ENCODE results near the gene SLC24A3.

The SLC24A3 gene

DNA sequence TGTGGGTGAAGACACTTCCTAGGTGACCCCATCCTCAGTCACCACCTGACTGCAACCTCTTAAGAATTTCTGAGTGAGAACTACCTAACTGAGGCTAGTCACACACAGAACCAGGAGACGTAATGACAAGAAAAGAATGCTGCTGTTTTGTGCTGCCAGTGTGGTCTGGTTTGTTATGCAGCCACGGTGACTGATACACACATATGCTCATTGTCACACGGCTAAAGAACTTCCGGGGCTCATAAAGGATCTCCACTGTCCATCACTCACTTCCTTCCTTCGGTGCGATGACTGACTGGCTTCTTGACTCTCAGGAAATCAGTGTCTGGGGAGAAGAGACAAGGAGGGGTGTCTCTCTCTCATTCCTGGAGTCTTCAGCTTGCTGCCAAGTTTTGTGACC is 88.0 kb downstream of the SLC24A3 start:
- no peaks in the 10 kb centered on the region for H3K27me3 ChIP-seq (ENCODE audit: control insufficient read depth, insufficient read depth, low read length)
- no peaks in the 10 kb centered on the region for H3K4me1 ChIP-seq (ENCODE audit: control insufficient read depth, insufficient read depth, low read length)
- H3K9me3 ChIP-seq (ENCODE audit: control insufficient read depth, low read length): no peaks in the 10 kb centered on the region
- H3K4me3 ChIP-seq (ENCODE audit: low read length): no peak overlapping the region
- no peak overlapping the region for H3K9ac ChIP-seq (ENCODE audit: low read length)
- H3K36me3 ChIP-seq (ENCODE audit: control insufficient read depth, insufficient read depth, low read length): no peaks in the 10 kb centered on the region

DNA sequence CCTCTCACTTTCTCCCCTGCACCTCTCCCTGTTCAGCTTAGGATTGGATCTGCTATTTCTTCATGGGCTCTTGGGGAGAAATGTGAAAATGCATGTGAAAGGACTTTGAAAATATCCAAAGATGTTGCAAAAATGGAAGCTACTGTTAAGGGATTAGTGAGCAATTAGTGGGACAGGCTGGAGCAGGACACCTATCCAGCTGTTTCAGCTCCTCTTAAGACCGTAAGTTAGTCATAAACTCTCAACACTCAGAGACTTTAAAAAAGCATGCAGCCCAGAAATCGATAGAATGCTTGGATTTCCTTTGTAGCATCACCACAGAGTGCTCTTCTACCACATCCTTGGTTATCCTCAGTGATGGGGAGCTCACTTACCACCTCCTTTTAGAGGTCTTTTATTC is 88.7 kb downstream of the SLC24A3 start:
- H3K9ac ChIP-seq (ENCODE audit: low read length): no peak overlapping the region
- H3K4me1 ChIP-seq (ENCODE audit: control insufficient read depth, insufficient read depth, low read length): no peaks in the 10 kb centered on the region
- no peaks in the 10 kb centered on the region for H3K9me3 ChIP-seq (ENCODE audit: control insufficient read depth, low read length)
- H3K36me3 ChIP-seq (ENCODE audit: control insufficient read depth, insufficient read depth, low read length): no peaks in the 10 kb centered on the region
- H3K4me3 ChIP-seq (ENCODE audit: low read length): no peak overlapping the region
- no peaks in the 10 kb centered on the region for H3K27me3 ChIP-seq (ENCODE audit: control insufficient read depth, insufficient read depth, low read length)

DNA sequence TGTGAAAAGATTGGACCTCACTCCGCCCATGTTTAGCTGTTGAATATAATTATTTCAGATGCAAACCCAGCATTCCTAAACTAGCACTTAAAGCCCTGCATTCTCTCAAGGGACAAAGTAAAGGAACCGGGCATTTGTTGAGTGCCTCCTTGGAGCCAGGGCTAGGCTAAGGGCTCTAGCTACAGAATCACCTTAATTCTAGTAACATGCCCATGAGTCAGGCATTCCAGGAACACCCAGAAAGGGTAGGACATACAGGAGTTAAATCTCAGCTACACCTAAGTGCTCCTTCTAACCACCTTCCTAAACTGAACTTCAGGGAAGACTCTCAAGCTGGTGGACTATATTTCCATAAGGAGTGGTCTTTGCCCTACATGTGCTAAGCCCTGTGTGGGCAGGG is 89.4 kb downstream of the SLC24A3 start:
- Histone ChIP-seq H3K27me3 (ENCODE audit: control insufficient read depth, insufficient read depth, low read length) (no peaks in the 10 kb centered on the region), H3K9me3 (ENCODE audit: control insufficient read depth, low read length) (no peaks in the 10 kb centered on the region), H3K4me1 (ENCODE audit: control insufficient read depth, insufficient read depth, low read length) (no peaks in the 10 kb centered on the region), H3K36me3 (ENCODE audit: control insufficient read depth, insufficient read depth, low read length) (no peaks in the 10 kb centered on the region), H3K4me3 (ENCODE audit: low read length) (no peak overlapping the region), H3K9ac (ENCODE audit: low read length) (no peak overlapping the region)

DNA sequence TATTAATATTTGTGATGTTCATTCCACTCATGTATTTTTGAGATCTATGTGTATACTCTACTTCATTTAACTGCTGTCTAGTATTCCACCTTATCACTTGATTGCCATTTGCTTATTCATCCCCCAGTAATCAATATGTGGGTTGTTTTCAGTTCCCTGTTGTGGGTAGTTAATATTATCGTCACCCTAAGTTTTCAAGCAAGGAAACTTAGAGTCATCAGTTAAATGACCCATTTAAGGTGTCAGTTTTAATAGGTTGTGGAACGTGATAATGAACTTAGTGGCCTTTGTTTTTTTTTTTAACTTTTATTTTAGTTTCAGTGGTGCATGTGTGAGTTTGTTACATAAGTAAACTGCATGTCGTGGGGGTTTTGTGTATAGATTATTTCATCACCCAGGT is 90.3 kb downstream of the SLC24A3 start:
- Histone ChIP-seq H3K4me1 (ENCODE audit: control insufficient read depth, insufficient read depth, low read length) (no peaks in the 10 kb centered on the region), H3K9ac (ENCODE audit: low read length) (no peak overlapping the region), H3K36me3 (ENCODE audit: control insufficient read depth, insufficient read depth, low read length) (no peaks in the 10 kb centered on the region), H3K9me3 (ENCODE audit: control insufficient read depth, low read length) (no peaks in the 10 kb centered on the region), H3K27me3 (ENCODE audit: control insufficient read depth, insufficient read depth, low read length) (no peaks in the 10 kb centered on the region), H3K4me3 (ENCODE audit: low read length) (no peak overlapping the region)

DNA sequence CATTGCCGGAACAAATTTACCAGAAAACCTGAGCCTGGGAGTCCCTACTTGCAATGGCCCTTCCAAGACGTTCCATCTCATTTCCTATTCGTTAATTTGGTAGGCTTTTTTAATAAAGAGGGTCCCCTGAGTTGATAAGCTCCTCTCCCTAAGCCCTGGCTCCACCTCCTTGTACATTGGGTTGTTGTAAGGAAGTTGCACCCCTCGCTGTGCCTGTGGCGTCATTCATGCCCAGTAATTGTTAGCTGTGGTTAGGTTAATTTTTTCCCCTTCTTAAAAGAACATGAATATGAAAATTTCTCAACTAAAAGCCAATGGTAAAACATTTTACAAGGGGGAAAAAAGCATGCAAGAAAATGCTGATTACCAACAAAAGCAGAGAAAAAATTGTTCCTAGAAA is 91.9 kb downstream of the SLC24A3 start:
- Histone ChIP-seq H3K4me1 (ENCODE audit: control insufficient read depth, insufficient read depth, low read length) (no peaks in the 10 kb centered on the region), H3K9me3 (ENCODE audit: control insufficient read depth, low read length) (no peaks in the 10 kb centered on the region), H3K9ac (ENCODE audit: low read length) (no peak overlapping the region), H3K27me3 (ENCODE audit: control insufficient read depth, insufficient read depth, low read length) (no peaks in the 10 kb centered on the region), H3K36me3 (ENCODE audit: control insufficient read depth, insufficient read depth, low read length) (no peaks in the 10 kb centered on the region), H3K4me3 (ENCODE audit: low read length) (no peak overlapping the region)

DNA sequence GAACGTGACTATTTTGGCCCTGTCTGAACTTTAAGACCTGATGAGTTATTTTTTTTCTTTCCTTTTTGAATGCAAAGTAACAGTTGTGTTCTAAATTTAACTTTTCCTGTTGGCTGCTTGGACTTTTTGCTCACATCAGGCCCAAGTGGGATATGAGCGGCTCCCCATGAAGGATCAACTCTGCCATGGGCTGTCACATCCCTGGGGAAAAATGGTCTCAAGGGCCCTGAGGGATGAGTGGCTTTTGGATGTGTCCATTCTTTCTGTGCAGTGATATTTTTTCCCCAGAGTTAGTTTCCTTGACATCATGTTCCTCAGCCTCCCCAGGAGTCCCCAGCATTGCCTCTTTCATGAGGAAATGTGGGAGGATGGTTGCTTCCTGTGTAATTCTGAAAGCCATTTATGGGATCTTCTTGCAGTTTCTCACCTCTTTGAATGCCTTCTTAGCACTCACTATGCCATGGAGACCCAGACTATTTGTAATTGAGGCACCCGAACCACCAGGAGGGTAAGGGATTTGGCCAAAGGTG is 92.5 kb downstream of the SLC24A3 start:
- Histone ChIP-seq H3K9me3 (ENCODE audit: control insufficient read depth, low read length) (no peaks in the 10 kb centered on the region), H3K4me3 (ENCODE audit: low read length) (no peak overlapping the region)

DNA sequence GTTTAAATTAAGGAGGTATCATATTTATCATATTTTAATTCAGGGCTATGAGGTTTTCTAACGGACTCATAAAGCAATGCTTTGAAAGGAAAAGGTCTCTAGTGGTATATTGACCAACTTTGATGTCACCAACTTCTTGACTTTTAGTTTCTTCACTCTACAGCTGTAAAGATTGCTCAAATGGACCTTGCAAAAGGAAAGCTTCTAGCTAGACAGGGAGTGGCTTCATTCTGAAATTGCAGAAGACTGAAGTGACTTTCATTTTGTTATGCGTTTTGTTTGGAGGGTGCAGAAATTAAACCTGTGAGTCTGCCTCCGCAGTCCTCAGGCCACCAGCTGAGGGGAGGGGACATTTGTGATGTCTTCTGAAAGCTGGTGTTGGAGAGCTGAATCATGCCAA is 95.7 kb downstream of the SLC24A3 start:
- Histone ChIP-seq H3K9me3 (ENCODE audit: control insufficient read depth, low read length) (no peaks in the 10 kb centered on the region), H3K36me3 (ENCODE audit: control insufficient read depth, insufficient read depth, low read length) (no peaks in the 10 kb centered on the region), H3K9ac (ENCODE audit: low read length) (no peak overlapping the region), H3K27me3 (ENCODE audit: control insufficient read depth, insufficient read depth, low read length) (no peaks in the 10 kb centered on the region), H3K4me1 (ENCODE audit: control insufficient read depth, insufficient read depth, low read length) (no peaks in the 10 kb centered on the region), H3K4me3 (ENCODE audit: low read length) (no peak overlapping the region)

More for the DNA sequence above, 92.5 kb downstream of the SLC24A3 start:
- no peak overlapping the region for H3K9ac ChIP-seq (ENCODE audit: low read length)
- H3K27me3 ChIP-seq (ENCODE audit: control insufficient read depth, insufficient read depth, low read length): no peaks in the 10 kb centered on the region
- H3K4me1 ChIP-seq (ENCODE audit: control insufficient read depth, insufficient read depth, low read length): no peaks in the 10 kb centered on the region
- H3K36me3 ChIP-seq (ENCODE audit: control insufficient read depth, insufficient read depth, low read length): no peaks in the 10 kb centered on the region

DNA sequence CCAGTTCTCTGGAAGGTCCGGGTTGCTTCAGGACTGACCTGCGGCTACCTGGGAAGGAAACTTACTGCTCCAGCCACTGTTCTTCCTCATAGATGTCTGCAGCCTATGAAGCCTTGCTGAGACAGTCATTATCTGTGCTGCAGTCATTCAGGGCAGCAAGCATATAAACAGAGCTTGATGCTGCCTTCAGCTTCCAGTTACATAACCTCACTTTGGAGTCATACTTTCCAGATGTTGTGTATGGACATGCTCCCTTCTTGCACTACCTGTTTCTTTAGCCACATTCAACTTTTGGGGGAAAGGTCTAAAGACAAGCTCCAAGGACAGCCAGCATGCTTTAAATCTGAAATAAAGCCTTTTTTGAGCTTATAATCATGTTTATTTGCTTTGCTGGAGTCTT is 98.1 kb downstream of the SLC24A3 start:
- no peak overlapping the region for H3K4me3 ChIP-seq (ENCODE audit: low read length)
- no peaks in the 10 kb centered on the region for H3K9me3 ChIP-seq (ENCODE audit: control insufficient read depth, low read length)
- H3K27me3 ChIP-seq (ENCODE audit: control insufficient read depth, insufficient read depth, low read length): no peaks in the 10 kb centered on the region
- H3K9ac ChIP-seq (ENCODE audit: low read length): no peak overlapping the region
- H3K36me3 ChIP-seq (ENCODE audit: control insufficient read depth, insufficient read depth, low read length): no peaks in the 10 kb centered on the region
- H3K4me1 ChIP-seq (ENCODE audit: control insufficient read depth, insufficient read depth, low read length): no peaks in the 10 kb centered on the region

DNA sequence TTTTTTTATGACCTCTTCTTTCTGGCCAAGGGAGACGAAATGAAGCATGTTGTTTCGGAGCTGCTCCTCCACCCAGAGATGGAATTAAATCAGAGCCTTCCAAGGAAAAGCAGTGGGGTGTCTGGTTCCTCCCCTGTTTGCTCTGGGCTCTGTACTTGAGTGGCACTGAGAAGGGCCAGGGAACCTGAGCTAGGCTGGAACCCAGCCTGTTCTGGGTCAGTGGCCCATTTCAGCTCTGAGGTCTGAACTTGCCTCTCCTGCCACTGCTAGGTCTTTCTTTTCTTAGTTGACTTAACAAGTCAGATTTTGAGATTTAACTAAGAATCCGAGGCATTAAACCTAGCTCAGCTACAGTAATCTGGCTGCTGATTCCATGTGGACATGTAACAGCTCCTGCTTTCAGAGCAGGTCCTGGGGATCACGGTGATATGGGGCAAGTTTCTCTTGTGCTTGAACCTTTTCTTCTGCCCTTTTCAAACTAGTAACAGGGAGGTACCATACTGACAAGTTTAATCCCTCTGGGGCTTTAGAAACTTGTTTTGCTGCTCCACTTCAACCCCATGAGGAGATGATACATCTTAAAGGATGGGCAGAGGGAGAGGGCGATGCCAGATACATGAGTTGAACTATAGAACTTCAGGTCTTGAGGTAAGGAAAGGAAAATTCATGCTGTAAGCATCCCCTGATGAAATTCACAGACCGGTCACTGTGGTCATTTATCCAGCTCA is 101.1 kb downstream of the SLC24A3 start:
- Histone ChIP-seq H3K9me3 (ENCODE audit: control insufficient read depth, low read length) (no peaks in the 10 kb centered on the region), H3K36me3 (ENCODE audit: control insufficient read depth, insufficient read depth, low read length) (no peaks in the 10 kb centered on the region), H3K27me3 (ENCODE audit: control insufficient read depth, insufficient read depth, low read length) (no peaks in the 10 kb centered on the region), H3K4me1 (ENCODE audit: control insufficient read depth, insufficient read depth, low read length) (no peaks in the 10 kb centered on the region), H3K4me3 (ENCODE audit: low read length) (no peak overlapping the region), H3K9ac (ENCODE audit: low read length) (no peak overlapping the region)

DNA sequence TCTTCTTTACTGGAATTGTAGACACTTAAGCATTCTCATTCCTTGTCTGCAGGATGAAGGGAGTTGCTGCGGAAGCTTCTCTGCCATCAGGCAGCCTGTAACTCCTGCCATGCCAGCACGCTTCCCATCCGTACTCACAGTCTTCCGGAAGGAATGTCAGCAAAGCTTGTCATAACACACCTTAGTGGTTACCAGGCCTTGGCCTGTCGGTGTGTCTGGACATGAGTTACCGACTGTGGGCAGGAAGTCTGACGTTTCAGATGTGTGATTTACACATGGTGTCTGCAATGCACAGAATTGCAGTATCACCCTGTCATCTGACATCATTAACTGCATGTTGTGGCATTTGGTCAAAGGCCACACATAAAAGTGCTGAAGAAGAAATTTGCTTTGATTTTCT is 102.2 kb downstream of the SLC24A3 start:
- Histone ChIP-seq H3K9ac (ENCODE audit: low read length) (no peak overlapping the region), H3K36me3 (ENCODE audit: control insufficient read depth, insufficient read depth, low read length) (no peaks in the 10 kb centered on the region), H3K9me3 (ENCODE audit: control insufficient read depth, low read length) (no peaks in the 10 kb centered on the region), H3K4me3 (ENCODE audit: low read length) (no peak overlapping the region), H3K4me1 (ENCODE audit: control insufficient read depth, insufficient read depth, low read length) (no peaks in the 10 kb centered on the region), H3K27me3 (ENCODE audit: control insufficient read depth, insufficient read depth, low read length) (no peaks in the 10 kb centered on the region)

DNA sequence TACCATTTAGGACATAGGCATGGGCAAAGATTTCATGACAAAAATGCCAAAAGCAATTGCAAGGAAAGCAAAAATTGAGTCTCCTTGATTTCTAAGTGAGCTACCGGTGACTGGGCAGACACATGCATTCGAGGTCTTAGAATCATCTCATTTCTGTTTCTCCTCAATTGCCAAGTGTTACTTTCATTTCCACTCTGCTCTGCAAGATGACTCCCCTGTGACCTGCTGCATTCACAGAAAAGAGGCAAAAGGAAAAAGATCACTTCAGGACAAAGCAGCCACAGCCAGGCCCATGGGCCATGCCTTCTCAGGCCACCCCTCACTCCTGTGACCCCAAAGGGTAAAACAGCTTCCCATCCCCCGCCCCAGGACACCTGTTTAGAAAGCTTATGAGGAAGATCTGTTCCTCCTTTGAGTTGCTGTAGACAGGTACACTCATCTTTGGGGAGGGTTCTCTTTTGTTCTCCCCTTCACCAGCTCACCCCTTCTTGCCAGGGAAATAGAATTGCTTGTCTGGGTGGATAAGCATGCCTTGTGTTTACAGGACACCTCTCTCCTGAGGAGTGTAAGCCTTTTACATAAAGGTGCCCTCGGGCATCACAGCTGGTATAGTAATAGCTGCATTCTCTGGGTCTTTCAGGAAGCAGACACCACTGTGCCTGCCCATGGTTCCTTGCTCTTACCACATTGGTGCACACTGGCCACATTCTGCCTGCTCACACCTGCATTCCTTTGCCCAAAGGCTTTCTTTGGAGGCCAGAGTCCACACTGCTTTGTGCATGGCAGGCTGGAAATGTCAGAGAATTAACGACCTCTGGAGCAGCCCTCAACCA is 105.0 kb downstream of the SLC24A3 start:
- no peaks in the 10 kb centered on the region for H3K4me1 ChIP-seq (ENCODE audit: control insufficient read depth, insufficient read depth, low read length)
- no peak overlapping the region for H3K9ac ChIP-seq (ENCODE audit: low read length)
- H3K9me3 ChIP-seq (ENCODE audit: control insufficient read depth, low read length): no peaks in the 10 kb centered on the region
- no peak overlapping the region for H3K4me3 ChIP-seq (ENCODE audit: low read length)
- H3K36me3 ChIP-seq (ENCODE audit: control insufficient read depth, insufficient read depth, low read length): no peaks in the 10 kb centered on the region
- no peaks in the 10 kb centered on the region for H3K27me3 ChIP-seq (ENCODE audit: control insufficient read depth, insufficient read depth, low read length)

DNA sequence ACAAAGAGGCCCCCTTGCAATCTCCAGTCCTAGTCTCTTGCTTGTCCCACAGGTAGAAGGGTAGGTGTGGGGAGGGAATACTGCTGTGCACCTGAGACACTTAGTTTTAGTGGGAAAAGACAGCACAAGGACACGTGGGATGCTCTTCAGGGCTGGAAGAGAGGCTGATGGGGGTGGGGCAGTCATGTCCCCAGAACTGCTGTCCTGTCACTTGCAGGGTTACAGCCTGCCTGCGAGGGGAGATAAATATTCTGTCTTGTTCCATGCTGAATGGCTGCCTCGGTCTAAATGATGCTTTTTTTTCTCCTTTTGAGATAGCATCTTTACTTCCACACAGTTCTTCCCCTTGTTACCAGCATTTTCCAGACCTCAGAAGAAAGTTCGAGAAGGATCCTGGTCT is 106.2 kb downstream of the SLC24A3 start:
- H3K4me1 ChIP-seq (ENCODE audit: control insufficient read depth, insufficient read depth, low read length): no peaks in the 10 kb centered on the region
- no peaks in the 10 kb centered on the region for H3K36me3 ChIP-seq (ENCODE audit: control insufficient read depth, insufficient read depth, low read length)
- H3K9ac ChIP-seq (ENCODE audit: low read length): no peak overlapping the region
- H3K4me3 ChIP-seq (ENCODE audit: low read length): no peak overlapping the region
- no peaks in the 10 kb centered on the region for H3K27me3 ChIP-seq (ENCODE audit: control insufficient read depth, insufficient read depth, low read length)
- H3K9me3 ChIP-seq (ENCODE audit: control insufficient read depth, low read length): no peaks in the 10 kb centered on the region
